Natural killer cell (primary cell): ENCODE data around the gene LILRB3. TPM values are rescaled to one million over a fixed set of nuclear protein-coding genes. Genes with fewer than 3 reads are reported as not detected.

Experiments used
- ATAC-seq, 3 donors: fragments of 150-1000 bp in 2 of 3; fragments of 200-7000 bp in 1 of 3; cut with Tn5 transposase; 1 replicate in 1 of 3; 2 replicates in 2 of 3; pipeline ENCODE4 v1.10.0; 2021; ENCODE audit warnings: mild to moderate bottlenecking in 2 of 3, moderate library complexity in 2 of 3
- DNase-seq, 2 donors: peaks; one replicate each; pipeline versions ENCODE4 v3.0.0 to v3.0.0-alpha.2; 2013 to 2021; ENCODE audit warnings: mixed read lengths in 1 of 2
- H3K27ac ChIP-seq: one replicate; pipeline ENCODE4 v1.5.1; 2013; ENCODE audit warnings: mild to moderate bottlenecking, low read length
- H3K27me3 ChIP-seq: one replicate; pipeline ENCODE4 v1.6.1; 2013; ENCODE audit warnings: low read length; ENCODE audit not compliant: control insufficient read depth, insufficient read depth
- H3K36me3 ChIP-seq: one replicate; pipeline ENCODE4 v1.6.1; 2013; ENCODE audit warnings: low read length; ENCODE audit not compliant: control insufficient read depth, insufficient read depth
- H3K4me1 ChIP-seq: one replicate; pipeline ENCODE4 v1.6.1; 2013; ENCODE audit warnings: low read length; ENCODE audit not compliant: control insufficient read depth, insufficient read depth
- H3K4me3 ChIP-seq: one replicate; pipeline ENCODE4 v1.5.1; 2013; ENCODE audit warnings: low read length
- H3K9me3 ChIP-seq: one replicate; pipeline ENCODE4 v1.6.1; 2013; ENCODE audit warnings: low read length; ENCODE audit not compliant: control insufficient read depth, insufficient read depth
- H3K27ac Mint-ChIP-seq, 2 donors: one replicate each; pipeline ENCODE4 v1.8.0; 2022; ENCODE audit warnings: mild to moderate bottlenecking in 2 of 2, mixed read lengths in 2 of 2, moderate library complexity in 1 of 2
- H3K27me3 Mint-ChIP-seq, 2 donors: one replicate each; pipeline ENCODE4 v1.8.0; 2022; ENCODE audit warnings: low read depth in 2 of 2, mixed read lengths in 2 of 2
- H3K36me3 Mint-ChIP-seq: one replicate; pipeline ENCODE4 v1.8.0; 2022; ENCODE audit warnings: mixed read lengths
- H3K4me1 Mint-ChIP-seq, 2 donors: one replicate each; pipeline ENCODE4 v1.8.0; 2022; ENCODE audit warnings: mixed read lengths in 2 of 2
- H3K4me3 Mint-ChIP-seq: one replicate; pipeline ENCODE4 v1.8.0; 2022; ENCODE audit warnings: mild to moderate bottlenecking, moderate library complexity, mixed read lengths
- H3K9me3 Mint-ChIP-seq, 2 donors: one replicate each; pipeline ENCODE4 v1.8.0; 2022; ENCODE audit warnings: mixed read lengths in 2 of 2
- CTCF ChIP-seq: fragments of 200-600 bp; IDR thresholded peaks from one replicate; pipeline ENCODE4 v1.8.0; 2022; ENCODE audit warnings: antibody characterized with exemption
- WGBS: methylation state at CpG from one replicate; pipeline ENCODE4 v1.1.7; 2013; ENCODE audit warnings: missing lambda C conversion rate; ENCODE audit not compliant: insufficient coverage; 5-methylcytosine and 5-hydroxymethylcytosine counted together
- intact Hi-C: fragments of 100-400 bp; cut with micrococcal nuclease; formaldehyde crosslinking; loops from one replicate; pipeline ENCODE4 v1.14.2; 2022
- total RNA-seq, 4 donors: library from RNA; stranded (reverse); fragments of 120-200 nt in 1 of 4; gene quantifications; one replicate each; pipeline versions ENCODE4 v1.2.3 to v1.2.4, GENCODE V29; 2013 to 2022

LILRB3 gene
- total RNA-seq, 3 donors from 2014 or later (not counting 1 experiment from before 2014, with no cell fraction given), result 6.8 to 12.6 (median 12.6) TPM

GRCh38 chr19:54206831-54207177 lies 16.0 kb downstream of the LILRB3 start:
- peaks cover 60 to 61% of the 10 kb centered on the region in 2 donors for H3K4me1 Mint-ChIP-seq
- no peak for ATAC-seq
- H3K9me3 Mint-ChIP-seq, result no peaks in the 10 kb centered on the region
- no peak overlapping the region for H3K27ac Mint-ChIP-seq
- no peaks in the 10 kb centered on the region for H3K9me3 ChIP-seq
- H3K4me3 Mint-ChIP-seq, result no peak overlapping the region
- H3K4me3 ChIP-seq, result no peak overlapping the region
- no peaks in the 10 kb centered on the region for H3K27me3 Mint-ChIP-seq
- peaks cover 84% of the 10 kb centered on the region for H3K4me1 ChIP-seq
- WGBS, result 77% methylated on average over 13 of the region's 13 CpGs
- H3K27ac ChIP-seq, result no peak overlapping the region
- DNase-seq, result no peak
- intact Hi-C loops, result no loop called here
- no peaks in the 10 kb centered on the region for H3K27me3 ChIP-seq
- H3K36me3 Mint-ChIP-seq, result peaks cover 7% of the 10 kb centered on the region
- TF ChIP-seq CTCF, result no peak
- H3K36me3 ChIP-seq, result peaks cover 66% of the 10 kb centered on the region

GRCh38 chr19:54206030-54206830 lies 16.6 kb downstream of the LILRB3 start:
- peaks cover 7% of the 10 kb centered on the region for H3K36me3 Mint-ChIP-seq

GRCh38 chr19:54204767-54205468 lies 17.9 kb downstream of the LILRB3 start:
- TF ChIP-seq CTCF, result no peak
- Histone ChIP-seq H3K27me3 (no peaks in the 10 kb centered on the region), H3K4me3 (no peak overlapping the region), H3K9me3 (no peaks in the 10 kb centered on the region), H3K4me1 (peaks cover 78% of the 10 kb centered on the region), H3K36me3 (peaks cover 69% of the 10 kb centered on the region), H3K27ac (no peak overlapping the region)
- ATAC-seq (no peak), DNase-seq (no peak)
- Mint-ChIP-seq H3K36me3 (peaks cover 7% of the 10 kb centered on the region), H3K4me1 (peaks cover 59 to 62% of the 10 kb centered on the region in 2 donors), H3K9me3 (no peaks in the 10 kb centered on the region), H3K27me3 (no peaks in the 10 kb centered on the region), H3K27ac (no peak overlapping the region), H3K4me3 (no peak overlapping the region)
- 87% methylated on average over 4 of the region's 4 CpGs for WGBS
- intact Hi-C loops, result no loop called here

More at GRCh38 chr19:54206030-54206830, 16.6 kb downstream of the LILRB3 start:
- Mint-ChIP-seq H3K4me3 (no peak overlapping the region), H3K4me1 (peaks cover 64% of the 10 kb centered on the region in 2 donors), H3K27ac (no peak overlapping the region), H3K9me3 (no peaks in the 10 kb centered on the region), H3K27me3 (no peaks in the 10 kb centered on the region)
- TF ChIP-seq CTCF, result no peak
- Histone ChIP-seq H3K4me3 (no peak overlapping the region), H3K27me3 (no peaks in the 10 kb centered on the region), H3K36me3 (peaks cover 69% of the 10 kb centered on the region), H3K27ac (no peak overlapping the region), H3K9me3 (no peaks in the 10 kb centered on the region), H3K4me1 (peaks cover 84% of the 10 kb centered on the region)
- intact Hi-C loops, result no loop called here
- DNase-seq, result no peak
- WGBS, result 94% methylated on average over 27 of the region's 27 CpGs
- no peak for ATAC-seq
